IMR-90 (cell line): Measurements from ENCODE around the gene CADM2. TPM values are rescaled to one million over a fixed set of nuclear protein-coding genes. Genes with fewer than 3 reads are reported as not detected.

ENCODE experiments used
- ATAC-seq: fragments of 200-7000 bp; cut with Tn5 transposase; 2 replicates; pipeline ENCODE4 v1.9.1; 2020; ENCODE audit warnings: low read depth, mild to moderate bottlenecking, moderate library complexity
- BruUV-seq: library from RNA; stranded (reverse); fragments of 400-500 nt; replicated peaks from 2 replicates; lab custom pipeline; 2021; lab: Mats Ljungman, UMichigan
- CTCF ChIA-PET: fragments of 300-600 bp; formaldehyde crosslinking; extraction: SDS; loops from one replicate; lab custom pipeline; 2021; ENCODE audit warnings: antibody characterized with exemption; lab: Yijun Ruan, JAX
- POLR2A ChIA-PET: fragments of 300-600 bp; sonication (Branson Sonifier 250); formaldehyde crosslinking; loops from one replicate; lab custom pipeline; 2022; ENCODE audit warnings: antibody characterized with exemption; ENCODE audit not compliant: unreplicated experiment; lab: Charles Lee
- DNase-seq: peaks from one replicate; pipeline ENCODE4 v3.0.0; 2013
- H2AFZ ChIP-seq: replicated peaks from 2 replicates; pipeline ENCODE3; 2013; ENCODE audit warnings: low read length, mild to moderate bottlenecking; ENCODE audit not compliant: poor library complexity
- H2AK5ac ChIP-seq: 2 replicates; pipeline ENCODE4 v1.6.1; 2013; ENCODE audit warnings: low read depth, low read length, inconsistent platforms
- H2AK9ac ChIP-seq: replicated peaks from 2 replicates; pipeline ENCODE3; 2013; ENCODE audit warnings: mild to moderate bottlenecking, low read depth, low read length, moderate library complexity; ENCODE audit not compliant: poor library complexity
- H2BK120ac ChIP-seq: 2 replicates; pipeline ENCODE4 v1.6.1; 2013; ENCODE audit warnings: low read depth, low read length, inconsistent platforms
- H2BK15ac ChIP-seq: 3 replicates; pipeline ENCODE4 v1.6.1; 2013; ENCODE audit warnings: low read depth, low read length, inconsistent platforms
- H2BK20ac ChIP-seq: 2 replicates; pipeline ENCODE4 v1.6.1; 2013; ENCODE audit warnings: low read depth, mild to moderate bottlenecking, inconsistent platforms, low read length, moderate library complexity
- H2BK5ac ChIP-seq: 2 replicates; pipeline ENCODE4 v1.6.1; 2013; ENCODE audit warnings: mild to moderate bottlenecking, low read depth, low read length, inconsistent platforms; ENCODE audit not compliant: poor library complexity, severe bottlenecking
- H3K14ac ChIP-seq: replicated peaks from 2 replicates; pipeline ENCODE4 v1.6.1; 2013; ENCODE audit warnings: low read depth, low read length, inconsistent platforms
- H3K18ac ChIP-seq: 2 replicates; pipeline ENCODE4 v1.6.1; 2013; ENCODE audit warnings: low read depth, low read length, control low read depth
- H3K23ac ChIP-seq: 2 replicates; pipeline ENCODE4 v1.6.1; 2013; ENCODE audit warnings: low read depth, low read length, inconsistent platforms
- H3K27ac ChIP-seq: 2 replicates; pipeline ENCODE4 v1.5.1; 2013; ENCODE audit warnings: mild to moderate bottlenecking, control low read depth, low read length; ENCODE audit not compliant: insufficient read depth
- H3K27me3 ChIP-seq: 2 replicates; pipeline ENCODE4 v1.6.1; 2013; ENCODE audit warnings: low read length; ENCODE audit not compliant: control insufficient read depth, insufficient read depth
- H3K36me3 ChIP-seq: 2 replicates; pipeline ENCODE4 v1.6.1; 2013; ENCODE audit warnings: low read length, mixed read lengths; ENCODE audit not compliant: control insufficient read depth, insufficient read depth
- H3K4ac ChIP-seq: 2 replicates; pipeline ENCODE4 v1.6.1; 2013; ENCODE audit warnings: low read depth, low read length, inconsistent platforms
- H3K4me1 ChIP-seq: 2 replicates; pipeline ENCODE4 v1.6.1; 2013; ENCODE audit warnings: low read length, mixed read lengths; ENCODE audit not compliant: control insufficient read depth, insufficient read depth
- H3K4me2 ChIP-seq: 2 replicates; pipeline ENCODE4 v1.6.1; 2013; ENCODE audit warnings: low read depth, mild to moderate bottlenecking, control low read depth, low read length, moderate library complexity
- H3K4me3 ChIP-seq: 2 replicates; pipeline ENCODE4 v1.5.1; 2013; ENCODE audit warnings: low read depth, mild to moderate bottlenecking, control low read depth, low read length, moderate library complexity; ENCODE audit not compliant: insufficient read depth
- H3K56ac ChIP-seq: 2 replicates; pipeline ENCODE4 v1.6.1; 2013; ENCODE audit warnings: low read length, inconsistent platforms; ENCODE audit not compliant: insufficient read depth; ENCODE audit errors: extremely low read depth
- H3K79me1 ChIP-seq, 2 experiments: 2 replicates each; pipeline ENCODE4 v1.6.1; 2013; ENCODE audit warnings: low read length in 2 of 2, inconsistent platforms in 1 of 2, low read depth in 1 of 2
- H3K9ac ChIP-seq: 2 replicates; pipeline ENCODE4 v1.6.1; 2013; ENCODE audit warnings: low read depth, low read length, control low read depth
- H3K9me1 ChIP-seq: 2 replicates; pipeline ENCODE4 v1.6.1; 2013; ENCODE audit warnings: low read length, inconsistent platforms; ENCODE audit not compliant: insufficient read depth
- H3K9me3 ChIP-seq: 2 replicates; pipeline ENCODE4 v1.6.1; 2013; ENCODE audit warnings: low read length; ENCODE audit not compliant: control insufficient read depth, insufficient read depth
- H4K20me1 ChIP-seq: 2 replicates; pipeline ENCODE4 v1.6.1; 2013; ENCODE audit warnings: low read length, inconsistent platforms; ENCODE audit not compliant: insufficient read depth
- H4K5ac ChIP-seq: 2 replicates; pipeline ENCODE4 v1.6.1; 2013; ENCODE audit warnings: mild to moderate bottlenecking, low read depth, low read length, control low read depth
- H4K8ac ChIP-seq, 2 experiments: 2 replicates each; pipeline ENCODE4 v1.6.1; 2013; ENCODE audit warnings: low read depth in 2 of 2, low read length in 2 of 2, control low read depth in 1 of 2, inconsistent platforms in 1 of 2
- H4K91ac ChIP-seq: 2 replicates; pipeline ENCODE4 v1.6.1; 2013; ENCODE audit warnings: low read depth, low read length, inconsistent platforms; ENCODE audit not compliant: insufficient read depth
- BHLHE40 ChIP-seq: fragments of 150-350 bp; IDR thresholded peaks from 2 replicates; pipeline ENCODE4 v1.6.1; 2016; ENCODE audit warnings: mild to moderate bottlenecking, low read depth, low read length
- CEBPB ChIP-seq: IDR thresholded peaks from 2 replicates; pipeline ENCODE4 v1.6.1; 2012; ENCODE audit warnings: low read depth, low read length, improper control_type of control experiment
- CHD1 ChIP-seq: IDR thresholded peaks from 2 replicates; pipeline ENCODE4 v1.6.1; 2012; ENCODE audit warnings: low read depth, low read length, improper control_type of control experiment
- CTCF ChIP-seq: conservative IDR thresholded peaks from 2 replicates; pipeline ENCODE4 v1.5.1; 2012; ENCODE audit warnings: mild to moderate bottlenecking, low read depth, low read length, improper control_type of control experiment
- ELK1 ChIP-seq: fragments of 150-350 bp; IDR thresholded peaks from 2 replicates; pipeline ENCODE4 v1.6.1; 2016; ENCODE audit warnings: low read depth, mild to moderate bottlenecking, low read length, moderate library complexity, borderline replicate concordance
- FOS ChIP-seq: fragments of 150-350 bp; IDR thresholded peaks from 2 replicates; pipeline ENCODE4 v1.6.1; 2016; ENCODE audit warnings: low read depth, low read length
- MAFK ChIP-seq: IDR thresholded peaks from 2 replicates; pipeline ENCODE4 v1.6.1; 2012; ENCODE audit warnings: low read depth, low read length, improper control_type of control experiment
- MAZ ChIP-seq: IDR thresholded peaks from 2 replicates; pipeline ENCODE4 v1.6.1; 2012; ENCODE audit warnings: low read depth, mild to moderate bottlenecking, low read length, improper control_type of control experiment, moderate library complexity, borderline replicate concordance
- MXI1 ChIP-seq: IDR thresholded peaks from 2 replicates; pipeline ENCODE4 v1.6.1; 2012; ENCODE audit warnings: low read depth, mild to moderate bottlenecking, low read length, moderate library complexity, borderline replicate concordance
- NFE2L2 ChIP-seq: fragments of 150-350 bp; IDR thresholded peaks from 2 replicates; pipeline ENCODE4 v1.6.1; 2016; ENCODE audit warnings: low read depth, mild to moderate bottlenecking, low read length
- POLR2A ChIP-seq: IDR thresholded peaks from 2 replicates; pipeline ENCODE4 v1.6.1; 2012; ENCODE audit warnings: mild to moderate bottlenecking, low read depth, low read length
- RAD21 ChIP-seq: IDR thresholded peaks from 2 replicates; pipeline ENCODE4 v1.6.1; 2012; ENCODE audit warnings: low read length, improper control_type of control experiment
- RCOR1 ChIP-seq: IDR thresholded peaks from 2 replicates; pipeline ENCODE4 v1.6.1; 2012; ENCODE audit warnings: mild to moderate bottlenecking, low read length, improper control_type of control experiment; ENCODE audit not compliant: insufficient replicate concordance
- RFX5 ChIP-seq: IDR thresholded peaks from 2 replicates; pipeline ENCODE4 v1.8.0; 2012; ENCODE audit warnings: low read depth, mild to moderate bottlenecking, low read length, moderate library complexity
- SMC3 ChIP-seq: fragments of 150-350 bp; IDR thresholded peaks from 2 replicates; pipeline ENCODE4 v1.6.1; 2016; ENCODE audit warnings: low read depth, mild to moderate bottlenecking, antibody characterized with exemption, low read length, moderate library complexity
- USF2 ChIP-seq: fragments of 150-350 bp; IDR thresholded peaks from 2 replicates; pipeline ENCODE4 v1.6.1; 2017; ENCODE audit warnings: mild to moderate bottlenecking, antibody characterized with exemption, low read length, low read depth
- WGBS, 2 experiments: methylation state at CpG; one replicate each; pipeline versions ENCODE4 v1.1.5 to v1.1.7; 2013; ENCODE audit warnings: missing lambda C conversion rate in 2 of 2; ENCODE audit not compliant: insufficient read length in 1 of 2; ENCODE audit errors: extremely low coverage in 2 of 2; 5-methylcytosine and 5-hydroxymethylcytosine counted together
- dilution Hi-C: fragments of 300-500 bp; cut with HindIII; formaldehyde crosslinking; loops from one replicate; pipeline ENCODE4 v1.14.3; 2018; ENCODE audit warnings: low sequenced_read_pairs; ENCODE audit not compliant: unreplicated experiment
- in situ Hi-C: fragments of 300-500 bp; cut with MboI; formaldehyde crosslinking; loops from 3 replicates; pipeline ENCODE4 v1.14.3; 2019; ENCODE audit warnings: low sequenced_read_pairs, inconsistent platforms, mixed read lengths
- intact Hi-C: fragments of 100-400 bp; cut with micrococcal nuclease; formaldehyde crosslinking; loops from 2 replicates; pipeline ENCODE4 v1.10.0; 2022
- polyA plus RNA-seq, 3 experiments: library from polyadenylated mRNA; depleted of rRNA; stranded (reverse); fragments of >200 nt; gene quantifications; 2 replicates each; pipeline ENCODE4 v1.2.3, GENCODE V29; 2012; ENCODE audit warnings: low replicate concordance in 1 of 3
- total RNA-seq: library from RNA; depleted of rRNA; stranded (reverse); fragments of >200 nt; gene quantifications from 2 replicates; pipeline ENCODE4 v1.2.3, GENCODE V29; 2012

Gene CADM2
- total and polyA plus RNA-seq, 2 of the 4 experiments (the other 2 are of a cell fraction): not detected

GRCh38 chr3:85427467-85427866 is 468.7 kb downstream of the CADM2 start:
- dilution Hi-C loops (no loop called here), in situ Hi-C loops (no loop called here), intact Hi-C loops (no loop called here)
- ChIA-PET POLR2A (no interaction called here), CTCF (no interaction called here)
- H3K36me3 ChIP-seq: no peaks in the 10 kb centered on the region
- H4K20me1 ChIP-seq: no peaks in the 10 kb centered on the region
- no peak overlapping the region for H3K4ac ChIP-seq
- H2AK9ac ChIP-seq: no peak overlapping the region
- no peak overlapping the region for H4K91ac ChIP-seq
- no peak overlapping the region for H3K14ac ChIP-seq
- no peak overlapping the region for H3K27ac ChIP-seq
- TF ChIP-seq SMC3 (no peak), CEBPB (no peak), MAFK (no peak), RAD21 (no peak), BHLHE40 (no peak), ELK1 (no peak), POLR2A (no peak), RFX5 (no peak), CTCF (no peak), MAZ (no peak), MXI1 (no peak), NFE2L2 (no peak), RCOR1 (no peak), USF2 (no peak), CHD1 (no peak), FOS (no peak)
- no peak overlapping the region for H3K56ac ChIP-seq
- H2AFZ ChIP-seq: no peak overlapping the region
- H2BK15ac ChIP-seq: no peak overlapping the region
- no peaks in the 10 kb centered on the region for H3K79me1 ChIP-seq
- no peak overlapping the region for H3K9ac ChIP-seq
- DNase-seq: no peak
- H2BK120ac ChIP-seq: no peak overlapping the region
- no peak overlapping the region for H2AK5ac ChIP-seq
- H2BK20ac ChIP-seq: no peak overlapping the region
- no peaks in the 10 kb centered on the region for H3K9me1 ChIP-seq
- H3K23ac ChIP-seq: no peak overlapping the region
- BruUV-seq: no TSS peak
- no peak for ATAC-seq
- H3K27me3 ChIP-seq: no peaks in the 10 kb centered on the region
- H4K5ac ChIP-seq: no peak overlapping the region
- no peaks in the 10 kb centered on the region for H3K9me3 ChIP-seq
- no peaks in the 10 kb centered on the region for H3K4me1 ChIP-seq
- H2BK5ac ChIP-seq: no peak overlapping the region
- no peak overlapping the region for H4K8ac ChIP-seq
- WGBS, 2 experiments: no CpG with 5 or more reads among the region's 1 CpG
- no peak overlapping the region for H3K4me3 ChIP-seq
- no peak overlapping the region for H3K18ac ChIP-seq
- H3K4me2 ChIP-seq: no peak overlapping the region
